HK-2 (cell line): Measurements from ENCODE around the gene RFLNA.

Experiments
- DNase-seq: peaks from one replicate; pipeline ENCODE4 v3.0.0-alpha.2; 2018; ENCODE audit not compliant: unreplicated experiment

Gene RFLNA

DNA sequence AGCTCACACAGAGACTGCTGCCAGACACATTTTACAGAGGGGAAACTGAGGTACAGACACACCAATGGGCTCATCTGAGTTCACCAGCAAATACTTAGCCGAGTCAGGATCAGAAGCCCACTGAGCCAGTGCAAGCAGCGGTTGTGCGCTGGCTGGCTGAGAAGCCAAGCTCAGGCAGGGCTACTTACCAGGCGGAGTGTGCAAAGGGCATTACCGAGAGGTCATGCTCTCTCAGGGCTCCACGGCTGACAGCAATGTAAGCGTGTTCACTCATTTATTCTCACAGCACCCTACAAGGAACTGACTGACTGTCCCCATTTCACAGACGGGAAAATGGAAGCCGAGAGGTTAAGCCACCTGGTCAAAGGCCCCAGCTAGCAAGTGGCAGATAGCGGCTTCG is 63.7 kb downstream of the RFLNA start:
- DNase-seq, result no peak

DNA sequence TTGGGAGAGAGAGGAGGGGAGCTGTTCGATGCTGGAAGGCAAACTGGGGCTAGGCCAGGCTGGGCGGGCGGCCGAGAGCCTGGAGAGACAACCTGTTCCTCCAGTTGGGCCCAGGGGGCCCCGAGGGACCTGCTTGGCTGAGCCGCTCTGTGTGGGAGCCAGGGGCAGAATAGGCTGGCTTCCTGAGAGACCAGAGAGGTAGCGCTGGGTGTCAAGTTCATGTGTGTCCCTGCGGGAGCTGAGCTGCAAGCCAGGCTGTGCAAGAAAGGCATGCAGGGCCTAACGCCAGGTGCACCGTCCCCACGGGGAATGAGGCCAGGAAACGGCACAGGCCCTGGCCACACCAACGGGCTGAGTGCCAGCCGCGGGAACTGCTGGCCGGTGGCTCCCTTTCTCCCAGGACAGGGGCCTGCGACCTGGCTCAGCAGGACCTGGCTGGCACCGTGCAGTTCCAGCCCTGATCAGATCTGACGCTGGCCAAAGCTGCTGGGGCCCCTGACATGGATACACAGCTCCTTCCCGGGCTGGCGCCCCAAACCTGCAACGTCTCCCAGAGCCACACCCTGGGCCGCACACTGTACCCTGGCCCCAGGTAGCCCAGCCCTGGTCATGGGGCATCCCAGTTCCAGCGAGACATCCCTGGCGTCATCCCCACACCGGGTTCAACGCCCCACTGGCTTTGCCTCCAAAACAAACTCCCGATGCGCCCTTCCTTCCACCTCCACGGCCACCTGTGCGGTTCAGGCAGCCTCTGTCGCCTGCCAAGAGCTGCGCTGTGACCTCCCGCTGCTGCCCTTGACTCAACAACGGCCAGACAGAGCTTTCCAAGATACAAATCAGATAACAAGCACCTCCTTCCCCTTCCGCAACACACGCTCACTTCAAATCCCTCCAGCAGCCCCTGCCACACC is 65.0 kb downstream of the RFLNA start:
- no peak for DNase-seq

DNA sequence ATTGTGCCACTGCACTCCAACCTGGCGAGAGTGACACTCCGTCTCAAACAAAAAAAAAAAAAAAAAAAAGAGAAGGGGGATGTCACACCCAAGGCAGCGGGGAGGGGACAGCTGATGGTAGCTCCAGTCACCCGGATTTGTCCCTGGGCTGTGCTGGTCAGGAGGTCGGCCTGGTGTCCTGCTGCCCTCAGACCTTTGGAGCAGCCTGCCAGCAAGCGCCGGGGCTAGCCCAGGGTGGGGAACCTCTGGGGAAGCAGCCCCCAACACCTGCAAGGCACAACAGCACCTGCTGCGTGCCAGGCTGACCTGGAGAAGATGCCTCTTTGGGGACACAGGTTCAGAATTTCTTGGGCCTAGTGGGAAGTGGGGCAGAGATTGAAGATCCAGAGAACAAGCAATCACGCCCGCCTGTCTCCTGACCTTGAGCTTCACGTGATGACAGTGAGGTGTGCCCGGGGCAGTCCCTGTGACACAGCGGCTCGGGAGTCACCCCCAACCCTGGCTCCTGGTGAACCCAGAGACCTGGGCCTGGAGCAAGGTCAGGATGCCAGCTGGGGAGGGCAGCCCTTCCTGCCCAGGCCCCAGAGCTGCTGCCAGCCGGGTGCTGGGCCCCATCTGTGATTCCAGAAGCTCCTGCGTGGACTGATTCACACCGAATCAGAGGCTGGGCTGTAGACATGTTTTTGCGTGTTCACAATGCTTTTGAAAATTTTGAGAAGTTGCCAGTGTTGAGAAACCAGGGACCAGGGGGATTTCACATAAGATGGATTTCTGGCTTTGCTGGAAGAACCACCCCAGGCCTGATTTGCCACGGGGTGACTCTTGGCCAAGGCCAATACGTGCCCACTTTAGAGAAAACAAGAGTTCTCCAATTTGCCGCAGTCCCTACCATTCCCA is 66.4 kb downstream of the RFLNA start:
- no peak for DNase-seq

DNA sequence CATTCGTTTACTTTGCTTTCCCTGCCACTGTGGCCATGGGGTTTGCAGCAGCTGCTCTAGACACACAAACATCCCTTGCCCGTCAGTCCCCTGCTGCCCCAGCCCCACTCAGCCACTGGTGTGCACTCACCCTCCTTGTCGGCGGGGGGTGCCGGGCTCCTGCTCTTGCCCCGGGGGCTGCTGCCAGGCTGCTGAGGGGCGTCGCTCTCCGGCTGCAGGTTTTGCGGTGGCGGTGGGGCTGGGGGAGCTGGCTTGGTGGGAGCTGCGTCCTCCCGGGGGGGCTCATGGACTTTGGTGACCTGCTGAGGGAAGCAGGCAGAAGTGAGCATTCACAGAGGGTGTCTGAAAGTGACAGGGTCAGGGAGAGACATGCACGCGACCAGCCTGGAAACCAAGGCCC is 67.1 kb downstream of the RFLNA start:
- DNase-seq, result no peak

DNA sequence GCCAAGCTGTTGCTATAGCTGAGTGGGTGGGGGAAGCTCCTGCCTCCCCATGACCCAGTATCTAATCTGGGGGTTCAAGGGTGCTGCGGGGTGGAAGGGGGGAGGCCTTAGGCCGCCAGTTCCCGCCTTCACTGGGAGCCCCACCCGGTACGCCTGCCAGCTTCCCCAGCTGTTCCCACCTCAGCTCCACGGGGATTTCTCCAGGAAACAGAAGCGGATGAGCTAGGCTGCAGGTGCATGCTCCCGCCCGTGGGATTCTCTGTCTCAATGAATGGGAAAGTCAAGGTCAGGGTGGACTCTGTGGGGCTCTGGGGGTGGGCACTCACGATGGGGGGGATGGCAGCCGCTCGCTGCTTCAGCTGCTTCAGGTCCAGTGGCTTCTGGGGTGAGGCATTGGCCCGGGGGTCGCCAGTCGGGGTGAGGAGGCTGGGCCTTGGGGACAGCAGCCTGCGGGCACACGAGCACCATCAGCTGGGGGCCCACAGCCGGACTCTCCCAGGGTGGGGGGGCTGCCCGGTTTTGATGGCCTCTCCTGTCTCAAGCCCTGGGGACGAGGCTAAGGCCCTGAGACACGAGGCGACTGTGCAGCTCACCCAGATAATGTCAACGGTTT is 68.6 kb downstream of the RFLNA start:
- no peak for DNase-seq

DNA sequence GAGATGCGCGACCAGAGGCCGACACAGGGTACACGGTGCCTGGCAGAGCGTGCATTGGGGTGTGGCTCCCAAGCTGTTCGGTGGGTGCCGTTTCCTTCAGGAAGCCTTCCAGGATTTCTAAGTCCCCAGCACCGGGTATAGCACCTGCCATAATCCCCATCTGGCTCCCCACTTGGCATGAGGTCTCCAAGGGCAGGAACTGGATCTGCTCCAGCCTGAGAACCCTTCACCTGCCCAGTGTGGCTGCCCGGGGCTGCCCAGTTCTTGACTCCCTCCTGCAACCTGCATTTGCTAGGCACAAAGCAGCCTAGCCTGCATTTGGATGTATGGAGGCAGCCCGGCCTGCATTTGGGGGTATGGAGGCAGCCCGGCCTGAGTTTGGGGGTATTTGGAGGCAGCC is 69.7 kb downstream of the RFLNA start:
- no peak for DNase-seq
